Fibroblast of lung (primary cell): Measurements from ENCODE around the gene PC. TPM values are rescaled to one million over a fixed set of nuclear protein-coding genes. Genes with fewer than 3 reads are reported as not detected.

Source experiments
- DNase-seq, 2 donors: peaks; one replicate each; pipeline versions ENCODE4 v3.0.0 to v3.0.0-alpha.2; 2010; ENCODE audit warnings: low read depth in 2 of 2
- H2AFZ ChIP-seq: 2 replicates; pipeline ENCODE4 v1.5.1; 2012; ENCODE audit warnings: low read length, control low read depth, inconsistent platforms
- H3K27ac ChIP-seq: 2 replicates; pipeline ENCODE4 v1.5.1; 2011; ENCODE audit warnings: low read length, control low read depth; ENCODE audit not compliant: insufficient read depth
- H3K27me3 ChIP-seq: 2 replicates; pipeline ENCODE4 v1.5.1; 2011; ENCODE audit warnings: mild to moderate bottlenecking, low read length; ENCODE audit not compliant: control insufficient read depth, insufficient read depth
- H3K36me3 ChIP-seq: 2 replicates; pipeline ENCODE4 v1.5.1; 2011; ENCODE audit warnings: low read length; ENCODE audit not compliant: control insufficient read depth, insufficient read depth
- H3K4me1 ChIP-seq: 2 replicates; pipeline ENCODE4 v1.5.1; 2011; ENCODE audit warnings: low read length; ENCODE audit not compliant: control insufficient read depth, insufficient read depth; ENCODE audit errors: extremely low read depth
- H3K4me2 ChIP-seq: 2 replicates; pipeline ENCODE4 v1.5.1; 2011; ENCODE audit warnings: low read length, control low read depth; ENCODE audit not compliant: insufficient read depth; ENCODE audit errors: extremely low read depth
- H3K4me3 ChIP-seq, 4 experiments: fragments of 200-600 bp in 1 of 4; sonication (generic) in 1 of 4; replicated peaks in 1 of 4; 2 replicates each; pipeline ENCODE4 v1.5.1; 2011 to 2016; ENCODE audit warnings: low read length in 4 of 4, low read depth in 3 of 4, mild to moderate bottlenecking in 3 of 4, control low read depth in 2 of 4, inconsistent platforms in 1 of 4, mixed read lengths in 1 of 4; ENCODE audit not compliant: insufficient read depth in 1 of 4; ENCODE audit errors: control extremely low read depth in 1 of 4
- H3K79me2 ChIP-seq: 2 replicates; pipeline ENCODE4 v1.5.1; 2012; ENCODE audit warnings: mild to moderate bottlenecking, low read length, inconsistent platforms; ENCODE audit not compliant: control insufficient read depth, insufficient read depth
- H3K9ac ChIP-seq: 2 replicates; pipeline ENCODE4 v1.5.1; 2011; ENCODE audit warnings: mild to moderate bottlenecking, low read length, control low read depth; ENCODE audit not compliant: insufficient read depth
- H3K9me3 ChIP-seq: 2 replicates; pipeline ENCODE4 v1.5.1; 2012; ENCODE audit warnings: low read depth, low read length; ENCODE audit not compliant: control insufficient read depth, insufficient read depth
- H4K20me1 ChIP-seq: 2 replicates; pipeline ENCODE4 v1.5.1; 2011; ENCODE audit warnings: low read length; ENCODE audit not compliant: control insufficient read depth, insufficient read depth; ENCODE audit errors: extremely low read depth
- EZH2 ChIP-seq: IDR thresholded peaks from 2 replicates; pipeline ENCODE4 v1.5.1; 2012; ENCODE audit warnings: low read length, control low read depth, mild to moderate bottlenecking; ENCODE audit errors: missing control alignments
- polyA plus RNA-seq, 2 donors: library from polyadenylated mRNA; depleted of rRNA in 1 of 2; stranded (reverse) in 1 of 2; unstranded in 1 of 2; fragments of >200 nt; gene quantifications; 2 replicates each; pipeline ENCODE4 v1.2.1, GENCODE V29; 2011 to 2012; ENCODE audit warnings: missing spikeins in 1 of 2
- total RNA-seq: library from RNA; depleted of rRNA; stranded (reverse); fragments of >200 nt; gene quantifications from 2 replicates; pipeline ENCODE4 v1.2.1, GENCODE V29; 2014
- TF ChIP-seq, protein P1 (sequence below), 2 donors: IDR thresholded peaks in 1 of 2; conservative IDR thresholded peaks in 1 of 2; 1 replicate in 1 of 2; 2 replicates in 1 of 2; pipeline ENCODE4 v1.5.1; 2011 to 2012; ENCODE audit warnings: low read length in 2 of 2, control low read depth in 1 of 2, inconsistent platforms in 1 of 2, low read depth in 1 of 2, mild to moderate bottlenecking in 1 of 2

The PC gene
- total and polyA plus RNA-seq, 2 donors (not counting 1 experiment from before 2014, with no cell fraction given) = 5.1 to 22.8 TPM

- Histone ChIP-seq H3K36me3 (no peaks in the 10 kb centered on the region), H3K4me1 (peaks cover 4% of the 10 kb centered on the region), H3K4me3 (no peak overlapping the region), H3K4me2 (no peak overlapping the region), H2AFZ (no peak overlapping the region), H4K20me1 (no peaks in the 10 kb centered on the region), H3K9me3 (no peaks in the 10 kb centered on the region), H3K79me2 (no peaks in the 10 kb centered on the region), H3K27me3 (no peaks in the 10 kb centered on the region), H3K9ac (no peak overlapping the region), H3K27ac (no peak overlapping the region)
- TF ChIP-seq EZH2 = no peak
- TF ChIP-seq, protein P1, sequence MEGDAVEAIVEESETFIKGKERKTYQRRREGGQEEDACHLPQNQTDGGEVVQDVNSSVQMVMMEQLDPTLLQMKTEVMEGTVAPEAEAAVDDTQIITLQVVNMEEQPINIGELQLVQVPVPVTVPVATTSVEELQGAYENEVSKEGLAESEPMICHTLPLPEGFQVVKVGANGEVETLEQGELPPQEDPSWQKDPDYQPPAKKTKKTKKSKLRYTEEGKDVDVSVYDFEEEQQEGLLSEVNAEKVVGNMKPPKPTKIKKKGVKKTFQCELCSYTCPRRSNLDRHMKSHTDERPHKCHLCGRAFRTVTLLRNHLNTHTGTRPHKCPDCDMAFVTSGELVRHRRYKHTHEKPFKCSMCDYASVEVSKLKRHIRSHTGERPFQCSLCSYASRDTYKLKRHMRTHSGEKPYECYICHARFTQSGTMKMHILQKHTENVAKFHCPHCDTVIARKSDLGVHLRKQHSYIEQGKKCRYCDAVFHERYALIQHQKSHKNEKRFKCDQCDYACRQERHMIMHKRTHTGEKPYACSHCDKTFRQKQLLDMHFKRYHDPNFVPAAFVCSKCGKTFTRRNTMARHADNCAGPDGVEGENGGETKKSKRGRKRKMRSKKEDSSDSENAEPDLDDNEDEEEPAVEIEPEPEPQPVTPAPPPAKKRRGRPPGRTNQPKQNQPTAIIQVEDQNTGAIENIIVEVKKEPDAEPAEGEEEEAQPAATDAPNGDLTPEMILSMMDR (conservative IDR thresholded peaks at IDR 0.05 in 1 of 2, IDR thresholded peaks at IDR 0.05 in 1 of 2; ENCODE audit: low read depth in 1 of 2, low read length in 2 of 2) = no peak
- peak in 1 of 2 donors; percentile 76 for DNase-seq
Observed at GRCh38 chr11:66979336-66979980, 21.3 kb upstream of the PC start.

DNA sequence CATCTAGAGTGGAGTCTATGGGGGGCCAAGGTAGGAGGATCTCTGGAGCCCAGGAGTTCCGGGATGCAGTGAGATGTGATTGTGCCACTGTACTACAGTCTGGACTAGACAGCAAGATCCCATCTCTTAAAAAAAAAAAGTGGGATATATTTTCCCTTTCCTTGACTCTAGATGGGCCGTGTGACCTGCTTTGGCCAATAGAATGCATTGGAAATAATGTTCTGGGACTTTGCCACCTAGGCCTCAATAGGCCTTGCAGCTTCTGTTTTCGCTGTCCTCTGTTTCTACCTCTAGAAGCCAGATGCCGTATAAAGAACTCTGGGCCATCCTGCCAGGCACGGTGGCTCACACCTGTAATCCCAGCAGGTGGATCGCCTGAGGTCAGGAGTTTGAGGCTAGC, 20.5 kb upstream of the PC start:
- no peak for DNase-seq
- peaks cover 4% of the 10 kb centered on the region for H3K4me1 ChIP-seq
- no peak overlapping the region for H3K27ac ChIP-seq
- H3K36me3 ChIP-seq = no peaks in the 10 kb centered on the region
- no peak overlapping the region for H2AFZ ChIP-seq
- no peak overlapping the region for H3K9ac ChIP-seq
- H3K9me3 ChIP-seq = no peaks in the 10 kb centered on the region
- no peak for TF ChIP-seq EZH2
- TF ChIP-seq, protein P1 (conservative IDR thresholded peaks at IDR 0.05 in 1 of 2, IDR thresholded peaks at IDR 0.05 in 1 of 2; ENCODE audit: low read depth in 1 of 2, low read length in 2 of 2) = no peak
- H4K20me1 ChIP-seq = no peaks in the 10 kb centered on the region
- H3K79me2 ChIP-seq = no peaks in the 10 kb centered on the region
- no peaks in the 10 kb centered on the region for H3K27me3 ChIP-seq
- H3K4me3 ChIP-seq = no peak overlapping the region
- no peak overlapping the region for H3K4me2 ChIP-seq

DNA sequence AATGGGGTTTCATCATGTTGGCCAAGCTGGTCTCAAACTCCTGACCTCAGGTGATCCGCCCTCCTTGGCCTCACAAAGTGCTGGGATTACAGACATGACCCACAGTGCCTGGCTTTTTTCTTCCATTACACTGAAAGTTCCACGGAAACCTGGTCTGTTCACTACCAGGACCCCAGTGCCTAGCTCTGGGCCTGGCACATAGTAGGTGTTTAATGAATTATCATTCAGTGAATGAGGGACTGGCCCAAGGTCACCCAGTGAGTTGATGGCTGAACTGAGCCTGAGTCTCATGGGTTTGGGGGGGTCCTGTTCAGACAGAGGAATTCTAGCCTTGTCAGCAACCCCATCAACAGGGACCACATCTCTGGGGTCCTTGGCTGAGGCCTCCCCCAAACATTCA, 20.0 kb upstream of the PC start:
- H3K9ac ChIP-seq = no peak overlapping the region
- H4K20me1 ChIP-seq = no peaks in the 10 kb centered on the region
- H3K36me3 ChIP-seq = no peaks in the 10 kb centered on the region
- H3K4me1 ChIP-seq = peaks cover 4% of the 10 kb centered on the region
- no peaks in the 10 kb centered on the region for H3K79me2 ChIP-seq
- H2AFZ ChIP-seq = no peak overlapping the region
- no peak overlapping the region for H3K4me3 ChIP-seq
- no peak for DNase-seq
- H3K27me3 ChIP-seq = no peaks in the 10 kb centered on the region
- TF ChIP-seq, protein P1 (conservative IDR thresholded peaks at IDR 0.05 in 1 of 2, IDR thresholded peaks at IDR 0.05 in 1 of 2; ENCODE audit: low read depth in 1 of 2, low read length in 2 of 2) = no peak
- no peak for TF ChIP-seq EZH2
- no peak overlapping the region for H3K27ac ChIP-seq
- H3K9me3 ChIP-seq = no peaks in the 10 kb centered on the region
- no peak overlapping the region for H3K4me2 ChIP-seq
